GM10847 (cell line): Measurements from ENCODE around the gene F13A1.

Experiments
- POLR2A ChIP-seq: IDR thresholded peaks from 2 replicates; pipeline ENCODE4 v1.6.1; 2011; ENCODE audit not compliant: insufficient read length; ENCODE audit errors: extremely low read depth

Gene F13A1

DNA sequence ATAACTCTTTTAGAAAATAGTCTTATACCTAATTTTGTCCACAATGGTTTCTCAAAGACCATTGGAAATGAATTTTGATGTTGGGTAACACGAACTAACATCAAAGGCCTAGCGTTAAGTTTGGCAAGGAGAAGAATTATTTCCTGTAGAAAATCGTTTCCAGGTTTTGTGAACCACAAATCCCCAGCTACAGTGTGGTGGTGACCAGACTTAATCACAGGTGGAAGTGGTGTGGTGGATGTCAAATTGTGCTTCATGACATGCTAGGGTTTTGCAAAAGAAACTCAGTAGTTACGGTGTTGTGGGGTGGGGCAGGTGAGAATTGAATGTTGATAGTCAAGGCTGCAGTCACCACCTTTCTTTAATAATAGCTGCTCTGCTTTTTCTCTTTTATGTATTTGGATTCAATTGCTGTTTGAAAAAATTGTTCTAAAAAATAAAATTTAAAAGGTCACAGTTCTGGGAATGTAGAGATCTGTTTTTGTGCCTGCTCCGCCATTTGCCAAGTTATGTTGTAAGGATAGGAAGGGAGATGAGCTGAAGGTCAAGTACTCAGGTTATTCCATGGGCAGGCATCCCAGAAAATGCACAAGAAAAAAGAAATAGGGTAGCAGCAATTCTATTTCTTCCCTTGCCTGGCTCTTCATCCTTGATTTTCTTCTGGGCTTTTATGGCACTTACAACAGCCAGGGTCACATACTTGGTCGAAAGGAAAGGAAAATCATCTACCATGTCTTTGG is 83.6 kb downstream of the F13A1 start:
- TF ChIP-seq POLR2A, result no peak

GRCh38 chr6:6235786-6236185 is 84.7 kb downstream of the F13A1 start:
- no peak for TF ChIP-seq POLR2A

GRCh38 chr6:6234963-6235362 is 85.5 kb downstream of the F13A1 start:
- TF ChIP-seq POLR2A, result no peak

DNA sequence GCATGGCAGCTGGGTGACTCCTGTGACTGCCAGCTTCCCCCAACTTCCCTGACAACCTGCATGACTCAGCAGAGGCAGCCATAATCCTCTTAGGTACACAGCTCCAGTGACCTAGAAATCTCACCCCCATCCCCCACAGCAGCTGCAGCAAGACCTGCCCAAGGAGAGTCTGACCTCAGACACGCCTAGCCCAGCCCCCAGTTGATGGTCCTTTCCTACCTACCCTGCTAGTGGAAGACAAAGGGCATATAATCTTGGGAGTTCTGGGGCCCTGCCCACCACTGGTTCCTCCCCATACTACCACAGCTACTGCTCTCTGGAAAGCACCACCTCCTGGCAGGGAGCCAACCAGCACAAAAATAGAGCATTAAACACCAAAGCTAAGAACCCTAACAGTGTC is 90.2 kb downstream of the F13A1 start:
- TF ChIP-seq POLR2A, result no peak

GRCh38 chr6:6227896-6228295 is 92.6 kb downstream of the F13A1 start:
- no peak for TF ChIP-seq POLR2A

GRCh38 chr6:6225885-6226529 is 94.5 kb downstream of the F13A1 start:
- TF ChIP-seq POLR2A, result no peak

- no peak for TF ChIP-seq POLR2A
These were observed 95.5 kb downstream of the F13A1 start for GRCh38 chr6:6224933-6225486.

DNA sequence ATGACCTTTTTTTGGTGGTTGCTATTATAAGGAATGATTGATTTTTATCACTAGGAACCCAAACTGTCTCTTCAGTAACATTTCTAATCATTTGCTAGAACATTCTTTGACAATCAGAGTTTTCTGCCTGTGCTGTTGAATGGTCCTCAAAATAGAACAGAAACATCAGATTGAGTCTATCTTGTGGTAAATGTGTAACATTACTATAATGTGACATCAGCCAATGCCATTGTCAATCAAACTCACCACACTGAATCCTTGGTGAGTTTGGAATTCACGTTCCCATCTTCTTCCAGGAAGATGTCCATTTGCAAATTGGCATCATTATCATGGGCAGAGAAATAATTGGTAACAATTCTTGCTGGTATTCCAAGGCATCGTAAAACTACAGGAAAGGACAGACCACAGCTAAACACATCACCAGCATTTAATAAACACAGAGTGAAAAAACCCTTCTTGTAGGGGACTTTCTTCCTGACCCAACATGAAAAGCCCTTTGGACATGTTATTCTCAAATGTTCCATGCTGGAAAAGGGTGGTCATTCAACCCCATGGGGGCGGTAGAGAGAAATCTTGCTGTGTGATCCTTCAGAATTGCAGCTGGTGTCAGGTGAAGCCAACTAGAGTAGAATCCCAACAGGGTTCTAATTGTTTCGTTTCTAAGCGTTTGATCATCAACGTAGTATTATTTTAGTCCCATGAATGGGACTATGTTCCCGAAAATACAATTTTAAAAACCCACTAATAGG is 98.5 kb downstream of the F13A1 start:
- TF ChIP-seq POLR2A, result no peak

- no peak for TF ChIP-seq POLR2A
These were observed 99.7 kb downstream of the F13A1 start for GRCh38 chr6:6220718-6221117.

- TF ChIP-seq POLR2A, result no peak
These were observed 100.7 kb downstream of the F13A1 start for GRCh38 chr6:6219716-6220115.

- TF ChIP-seq POLR2A, result no peak
These were observed 101.7 kb downstream of the F13A1 start for GRCh38 chr6:6218759-6219085.

DNA sequence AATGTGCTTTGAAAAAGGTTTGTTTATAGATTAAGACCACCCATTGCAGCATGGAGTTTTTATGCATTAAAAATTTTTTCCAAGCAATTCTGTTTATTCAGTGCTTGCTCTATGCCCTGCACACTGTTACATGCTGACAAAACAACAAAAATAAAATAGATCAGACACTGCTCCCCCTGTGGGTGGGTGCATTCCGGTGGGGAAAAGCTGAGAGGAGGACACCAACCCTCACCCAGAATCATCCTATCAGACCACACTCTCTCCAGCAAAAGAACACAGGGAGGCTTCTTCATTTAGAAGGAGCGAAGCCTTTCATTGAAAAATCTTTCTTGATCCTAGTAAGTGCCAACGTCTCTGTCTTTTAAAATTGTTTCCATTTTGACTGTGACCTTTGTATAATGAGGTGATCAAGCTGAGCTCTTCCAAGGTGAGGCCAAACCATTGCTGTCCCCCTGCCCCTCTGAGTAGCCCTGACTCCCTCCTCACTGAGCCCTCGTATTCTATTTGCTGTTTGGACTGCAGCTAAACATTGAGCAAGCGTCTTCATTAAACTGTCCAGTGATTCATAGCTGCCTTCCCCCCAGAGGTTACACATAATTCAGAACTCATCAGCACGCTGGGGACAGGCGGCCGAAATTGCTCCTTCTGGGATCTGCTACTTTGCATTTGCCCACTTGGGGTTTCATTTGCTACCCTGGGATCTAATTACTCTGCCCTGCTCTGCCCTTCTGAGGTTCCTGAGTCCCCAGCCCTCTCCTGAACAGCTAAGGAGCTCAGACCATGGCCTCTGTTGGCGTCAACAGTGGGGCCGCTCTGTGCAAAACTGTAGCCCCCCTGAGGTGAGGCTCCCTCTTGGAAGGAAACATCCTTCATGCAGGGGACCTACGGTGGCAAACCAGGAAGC is 102.4 kb downstream of the F13A1 start:
- TF ChIP-seq POLR2A, result no peak

GRCh38 chr6:6210994-6211393 is 109.5 kb downstream of the F13A1 start:
- no peak for TF ChIP-seq POLR2A

GRCh38 chr6:6202886-6203285 is 117.6 kb downstream of the F13A1 start:
- no peak for TF ChIP-seq POLR2A

DNA sequence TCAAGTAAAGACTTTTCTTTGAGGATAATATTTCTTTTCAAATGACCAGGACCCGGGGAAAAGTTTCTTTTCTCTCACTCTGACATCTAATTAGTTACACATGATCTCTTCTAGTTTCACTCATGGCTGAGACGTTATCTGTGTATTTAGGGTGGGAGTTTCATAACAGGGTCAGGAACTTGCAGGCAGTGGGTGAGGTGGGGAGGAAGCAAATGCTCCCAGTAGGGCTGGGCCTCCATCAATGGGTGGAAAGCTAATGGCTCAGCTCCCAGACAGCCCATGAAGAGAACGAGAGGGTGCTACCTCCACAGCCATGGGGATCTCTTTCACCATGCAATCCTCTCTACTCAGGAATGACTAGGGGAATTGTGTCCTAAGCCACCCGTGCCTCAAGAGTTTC is 119.3 kb downstream of the F13A1 start:
- TF ChIP-seq POLR2A, result no peak

DNA sequence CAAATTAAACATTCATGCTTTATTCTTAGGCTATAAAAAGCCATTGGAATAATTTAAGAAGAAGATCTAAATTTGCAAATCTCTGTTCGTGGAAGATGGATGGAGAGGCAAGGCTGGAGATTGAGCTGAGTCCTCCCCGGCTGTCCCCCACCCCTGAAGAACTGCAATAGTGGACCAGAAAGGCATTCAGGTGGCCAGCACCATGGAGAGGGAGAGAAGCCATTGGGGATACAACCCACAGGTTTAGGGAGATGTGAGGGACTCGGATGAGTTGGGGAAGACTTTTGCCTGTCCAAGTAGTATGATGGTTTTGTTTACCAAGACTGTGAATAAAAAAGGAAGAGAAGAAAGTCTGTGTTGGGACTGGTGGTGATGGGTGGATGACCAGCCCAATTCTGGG is 120.8 kb downstream of the F13A1 start:
- no peak for TF ChIP-seq POLR2A

- TF ChIP-seq POLR2A, result no peak
These were observed 123.7 kb downstream of the F13A1 start for GRCh38 chr6:6196762-6197161.
